IPS-20b (cell line): Measurements from ENCODE around the gene SYMPK.

Experiments used
- H3K27ac ChIP-seq: one replicate; pipeline ENCODE4 v1.5.1; 2013; ENCODE audit warnings: low read length
- H3K27me3 ChIP-seq: 2 replicates; pipeline ENCODE4 v1.6.1; 2013; ENCODE audit warnings: mild to moderate bottlenecking, low read length, inconsistent platforms; ENCODE audit not compliant: insufficient read depth
- H3K36me3 ChIP-seq: 2 replicates; pipeline ENCODE4 v1.6.1; 2013; ENCODE audit warnings: low read depth, mild to moderate bottlenecking, inconsistent platforms, low read length, moderate library complexity; ENCODE audit not compliant: insufficient read depth
- H3K4me1 ChIP-seq: 2 replicates; pipeline ENCODE4 v1.6.1; 2013; ENCODE audit warnings: mild to moderate bottlenecking, control low read depth, inconsistent platforms, low read length, moderate library complexity; ENCODE audit not compliant: insufficient read depth
- H3K4me3 ChIP-seq: 2 replicates; pipeline ENCODE4 v1.5.1; 2013; ENCODE audit warnings: mild to moderate bottlenecking, low read length, inconsistent platforms
- H3K9ac ChIP-seq: 2 replicates; pipeline ENCODE4 v1.6.1; 2013; ENCODE audit warnings: low read depth, mild to moderate bottlenecking, inconsistent platforms, low read length, moderate library complexity
- H3K9me3 ChIP-seq: 2 replicates; pipeline ENCODE4 v1.6.1; 2013; ENCODE audit warnings: mild to moderate bottlenecking, low read depth, low read length, inconsistent platforms; ENCODE audit not compliant: insufficient read depth

The SYMPK gene

DNA sequence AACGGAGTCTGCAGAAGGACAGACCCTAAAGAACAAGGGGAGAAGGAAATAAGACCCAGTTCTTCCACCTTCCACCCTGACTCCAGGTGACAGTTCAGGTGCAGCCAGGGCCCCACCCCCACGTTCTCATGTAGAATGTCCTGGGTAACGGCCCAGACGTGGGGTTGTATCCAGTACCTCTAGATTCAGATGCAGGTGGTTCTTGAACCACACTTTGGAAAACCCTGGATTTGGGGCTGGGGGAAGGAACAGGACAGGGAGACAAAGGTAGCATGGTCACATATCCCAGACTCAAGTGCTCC lies 82.8 kb downstream of the SYMPK start:
- no peaks in the 10 kb centered on the region for H3K9me3 ChIP-seq
- peaks cover 15% of the 10 kb centered on the region for H3K27me3 ChIP-seq
- peak overlapping the region; percentile 22; the same call in 1 of the 2 replicates for H3K9ac ChIP-seq
- no peak overlapping the region for H3K27ac ChIP-seq
- H3K4me3 ChIP-seq = peak overlapping the region; percentile 45; the same call in 1 of the 2 replicates
- H3K4me1 ChIP-seq = peaks cover 16% of the 10 kb centered on the region
- H3K36me3 ChIP-seq = peaks cover 23% of the 10 kb centered on the region

DNA sequence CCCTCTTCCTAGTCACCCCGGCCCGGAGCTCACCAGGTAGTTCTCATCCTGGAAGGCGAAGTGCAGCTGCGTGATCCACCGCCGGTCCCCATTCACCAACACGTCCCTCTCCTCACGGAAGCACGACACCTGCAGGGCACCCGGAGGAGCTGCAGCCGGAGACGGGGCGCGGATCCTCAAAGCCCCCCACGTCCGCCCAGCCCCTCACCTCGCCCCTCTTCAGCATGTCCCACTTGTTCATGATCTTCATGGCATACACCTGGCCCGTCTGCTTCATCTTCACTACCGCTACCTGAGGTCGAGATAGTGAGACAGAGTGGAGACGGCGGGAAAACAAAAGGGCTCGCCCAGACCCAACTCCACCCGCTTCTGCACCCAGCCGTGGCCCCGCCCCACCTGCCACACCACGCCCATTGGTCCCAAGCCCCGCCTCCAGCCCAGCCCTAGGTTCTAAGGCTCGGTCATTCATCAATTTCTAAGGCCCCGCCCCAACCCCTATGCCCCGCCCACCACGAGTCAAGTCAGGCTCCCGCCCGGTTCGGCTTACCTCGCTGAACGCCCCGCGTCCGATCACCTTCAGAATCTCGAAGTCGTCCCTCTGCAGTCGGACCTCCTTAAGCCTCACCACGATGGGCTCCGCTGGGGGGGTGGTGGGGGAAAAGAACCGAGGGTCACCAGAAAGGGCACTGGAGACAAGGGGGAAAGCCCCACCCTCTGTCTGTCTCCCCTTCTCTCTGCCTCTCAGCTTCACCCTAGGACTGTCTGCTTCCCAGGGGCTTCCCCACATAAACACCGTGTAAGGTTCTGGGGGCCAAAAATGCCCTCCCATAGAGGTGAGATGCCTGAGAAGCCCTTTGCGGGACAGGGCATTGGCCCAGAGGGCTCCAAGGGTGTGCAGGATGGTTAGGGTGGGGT lies 83.5 kb downstream of the SYMPK start:
- H3K9ac ChIP-seq = peak overlapping the region; percentile 22; the same call in 1 of the 2 replicates
- H3K27ac ChIP-seq = no peak overlapping the region
- peaks cover 15% of the 10 kb centered on the region for H3K27me3 ChIP-seq
- H3K36me3 ChIP-seq = peaks cover 17% of the 10 kb centered on the region
- H3K9me3 ChIP-seq = no peaks in the 10 kb centered on the region
- peak overlapping the region; percentile 63 for H3K4me3 ChIP-seq
- H3K4me1 ChIP-seq = peaks cover 16% of the 10 kb centered on the region

DNA sequence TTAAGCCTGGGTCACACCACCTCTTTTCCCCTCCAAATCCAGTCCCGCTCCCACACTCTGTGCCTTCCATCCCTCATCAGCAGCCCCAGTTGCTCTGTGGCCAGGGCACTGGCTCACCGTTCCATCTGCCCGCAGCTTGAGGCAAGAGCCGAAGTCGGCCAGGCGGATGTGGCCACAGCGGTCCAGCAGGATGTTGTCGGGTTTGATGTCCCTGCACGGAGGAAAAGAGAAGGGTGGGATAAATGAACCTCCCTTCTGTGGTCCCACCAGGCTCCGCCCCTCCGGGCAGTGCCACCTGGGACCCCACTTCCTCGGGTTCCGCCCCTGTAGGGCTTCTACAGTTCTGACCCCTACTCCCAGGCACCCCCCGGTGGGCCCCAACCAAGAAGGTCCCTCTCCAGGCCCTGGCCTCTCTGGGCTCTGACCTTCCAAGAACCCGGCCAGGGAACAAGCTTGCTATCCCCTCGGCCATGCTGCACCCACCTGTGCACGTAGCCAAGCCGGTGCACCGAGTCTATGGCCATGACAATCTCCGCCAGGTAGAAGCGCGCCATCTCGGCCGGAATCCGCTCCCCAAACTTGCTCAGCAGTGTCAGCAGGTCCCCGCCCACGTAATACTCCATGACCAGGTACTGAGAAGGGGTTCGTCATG lies 84.8 kb downstream of the SYMPK start:
- Histone ChIP-seq H3K4me1 (peaks cover 15% of the 10 kb centered on the region), H3K9ac (no peak overlapping the region), H3K36me3 (peaks cover 23% of the 10 kb centered on the region), H3K27me3 (peaks cover 15% of the 10 kb centered on the region), H3K9me3 (no peaks in the 10 kb centered on the region), H3K27ac (no peak overlapping the region), H3K4me3 (no peak overlapping the region)

DNA sequence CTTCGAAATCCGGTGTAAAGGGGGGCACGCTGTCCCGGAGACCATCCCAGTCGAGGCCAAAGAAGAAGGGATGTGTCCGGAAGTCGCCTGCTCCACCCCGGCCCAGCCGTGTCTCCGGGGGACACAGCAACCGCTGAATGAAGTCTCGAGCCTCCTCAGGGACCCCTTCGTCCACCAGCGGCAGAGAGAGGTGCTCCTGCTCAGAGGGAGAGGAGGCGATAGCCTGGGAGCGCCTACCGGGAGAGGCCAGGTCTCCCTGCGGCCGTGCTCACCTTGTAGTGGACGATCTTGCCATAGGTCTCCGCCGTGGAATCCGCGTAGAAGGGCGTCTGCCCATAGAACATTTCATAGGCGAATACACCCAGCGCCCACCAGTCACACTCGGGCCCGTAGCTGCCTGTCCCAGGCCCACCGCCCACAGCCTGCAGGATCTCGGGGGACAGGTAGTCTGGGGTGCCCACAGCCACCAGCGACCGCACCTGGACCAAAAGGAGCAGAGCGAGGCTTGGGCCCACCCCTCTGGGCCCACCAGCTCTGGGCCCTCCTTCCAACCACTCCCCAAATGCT lies 85.5 kb downstream of the SYMPK start:
- Histone ChIP-seq H3K9me3 (no peaks in the 10 kb centered on the region), H3K4me1 (peaks cover 12% of the 10 kb centered on the region), H3K27me3 (peaks cover 15% of the 10 kb centered on the region), H3K27ac (no peak overlapping the region), H3K36me3 (peaks cover 25% of the 10 kb centered on the region), H3K9ac (no peak overlapping the region), H3K4me3 (no peak overlapping the region)

DNA sequence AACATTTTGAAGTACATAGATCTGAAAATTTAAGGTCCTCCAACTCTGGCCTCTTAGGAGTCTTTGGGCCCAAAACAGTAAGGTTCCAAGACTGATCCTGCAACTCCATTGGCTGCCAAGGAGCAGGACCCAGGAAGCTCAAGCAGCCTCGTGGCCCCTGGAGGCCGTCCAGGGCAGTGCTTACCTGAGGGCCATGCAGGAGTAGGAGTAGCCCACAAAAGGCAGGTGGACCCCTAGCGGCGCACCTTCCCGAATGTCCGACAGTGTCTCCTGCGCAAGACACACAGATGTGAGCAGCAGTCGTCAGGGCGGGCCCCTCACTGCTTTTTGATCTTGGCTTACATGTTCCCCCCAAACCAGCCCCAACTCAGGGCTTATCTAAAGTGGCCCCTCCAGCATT lies 88.2 kb downstream of the SYMPK start:
- H3K27ac ChIP-seq = no peak overlapping the region
- no peak overlapping the region for H3K4me3 ChIP-seq
- H3K9ac ChIP-seq = no peak overlapping the region
- peaks cover 25% of the 10 kb centered on the region for H3K36me3 ChIP-seq
- no peaks in the 10 kb centered on the region for H3K9me3 ChIP-seq
- no peaks in the 10 kb centered on the region; the same call in 1 of the 2 replicates for H3K27me3 ChIP-seq
- peaks cover 1% of the 10 kb centered on the region for H3K4me1 ChIP-seq

DNA sequence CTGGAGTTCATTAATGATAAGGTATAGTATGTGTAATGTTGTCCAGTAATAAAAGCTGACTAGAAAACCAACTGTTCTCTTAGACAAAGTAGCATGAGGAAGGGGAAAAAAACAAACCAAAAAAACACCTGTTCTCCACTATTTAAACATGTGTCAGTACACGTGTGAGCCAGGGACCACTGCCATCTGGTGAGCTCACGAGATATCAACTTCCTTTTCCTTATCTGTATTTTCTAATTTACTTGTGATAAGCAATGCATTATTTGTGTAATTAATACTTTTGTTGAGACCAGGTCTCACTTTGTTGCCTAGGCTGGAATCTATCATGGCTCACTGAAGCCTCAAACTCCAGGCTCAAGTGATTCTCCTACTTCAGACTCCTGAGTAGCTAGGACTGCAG lies 89.6 kb downstream of the SYMPK start:
- no peak overlapping the region for H3K4me3 ChIP-seq
- no peaks in the 10 kb centered on the region for H3K4me1 ChIP-seq
- H3K27me3 ChIP-seq = no peaks in the 10 kb centered on the region
- no peaks in the 10 kb centered on the region for H3K9me3 ChIP-seq
- H3K9ac ChIP-seq = no peak overlapping the region
- H3K27ac ChIP-seq = no peak overlapping the region
- H3K36me3 ChIP-seq = peaks cover 25% of the 10 kb centered on the region

DNA sequence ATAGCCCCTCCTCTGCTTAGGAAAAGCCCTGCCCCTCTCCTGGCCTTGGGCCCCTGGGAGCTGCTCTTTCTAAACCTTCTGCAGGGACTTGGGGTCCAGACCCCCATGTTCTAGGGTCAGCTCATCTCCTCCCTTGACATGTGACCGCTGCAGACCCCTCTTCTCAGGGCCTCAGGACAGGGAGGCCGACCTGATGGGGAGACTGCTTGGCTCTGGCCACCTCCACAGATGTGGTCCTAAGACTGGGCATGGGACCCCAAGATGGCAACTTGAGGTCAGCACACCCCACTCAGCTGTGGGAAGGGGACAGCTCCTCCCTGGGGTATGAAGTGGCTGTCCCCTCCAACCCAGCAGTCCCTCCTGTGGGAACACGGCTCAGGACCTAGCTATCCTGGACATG lies 90.0 kb downstream of the SYMPK start:
- Histone ChIP-seq H3K27me3 (no peaks in the 10 kb centered on the region), H3K9me3 (no peaks in the 10 kb centered on the region), H3K4me3 (no peak overlapping the region), H3K9ac (no peak overlapping the region), H3K4me1 (no peaks in the 10 kb centered on the region), H3K27ac (no peak overlapping the region), H3K36me3 (peaks cover 22% of the 10 kb centered on the region)

DNA sequence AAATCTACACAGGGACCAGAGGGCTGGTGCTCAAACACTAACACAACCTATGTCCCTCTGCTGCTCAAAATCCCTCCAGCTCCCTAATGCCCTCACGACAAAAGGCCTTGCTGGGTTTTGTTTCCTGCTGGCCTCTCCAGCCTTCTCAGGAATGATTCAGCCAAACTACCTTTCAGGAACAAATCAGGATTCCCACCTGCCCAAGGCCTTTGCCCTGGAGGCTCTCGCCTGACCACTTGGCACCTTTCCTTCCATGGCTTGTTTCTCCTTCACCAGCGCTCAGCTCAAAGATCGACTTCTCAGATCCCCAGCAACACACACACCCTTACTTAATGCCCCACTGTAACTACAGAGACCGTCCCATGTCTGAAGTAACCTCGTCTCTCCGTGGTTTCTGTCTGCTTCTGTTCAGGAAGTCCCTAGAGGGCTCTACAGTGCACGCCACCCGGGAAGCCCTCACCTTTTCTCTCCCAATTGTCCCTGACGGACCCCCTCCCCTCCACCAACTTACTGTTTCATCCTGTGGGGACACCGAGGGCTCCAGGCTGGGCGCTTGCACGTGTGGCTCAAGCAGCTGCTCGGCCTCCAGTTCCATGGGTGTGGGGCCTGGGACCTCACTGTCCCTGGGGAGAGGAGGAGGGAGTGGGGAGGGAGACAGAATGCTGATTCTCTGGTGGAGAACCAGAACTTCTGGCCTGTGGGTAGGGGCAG lies 90.7 kb downstream of the SYMPK start:
- Histone ChIP-seq H3K9me3 (no peaks in the 10 kb centered on the region), H3K27me3 (no peaks in the 10 kb centered on the region), H3K27ac (no peak overlapping the region), H3K36me3 (peaks cover 16% of the 10 kb centered on the region), H3K4me1 (no peaks in the 10 kb centered on the region), H3K9ac (no peak overlapping the region), H3K4me3 (no peak overlapping the region)

DNA sequence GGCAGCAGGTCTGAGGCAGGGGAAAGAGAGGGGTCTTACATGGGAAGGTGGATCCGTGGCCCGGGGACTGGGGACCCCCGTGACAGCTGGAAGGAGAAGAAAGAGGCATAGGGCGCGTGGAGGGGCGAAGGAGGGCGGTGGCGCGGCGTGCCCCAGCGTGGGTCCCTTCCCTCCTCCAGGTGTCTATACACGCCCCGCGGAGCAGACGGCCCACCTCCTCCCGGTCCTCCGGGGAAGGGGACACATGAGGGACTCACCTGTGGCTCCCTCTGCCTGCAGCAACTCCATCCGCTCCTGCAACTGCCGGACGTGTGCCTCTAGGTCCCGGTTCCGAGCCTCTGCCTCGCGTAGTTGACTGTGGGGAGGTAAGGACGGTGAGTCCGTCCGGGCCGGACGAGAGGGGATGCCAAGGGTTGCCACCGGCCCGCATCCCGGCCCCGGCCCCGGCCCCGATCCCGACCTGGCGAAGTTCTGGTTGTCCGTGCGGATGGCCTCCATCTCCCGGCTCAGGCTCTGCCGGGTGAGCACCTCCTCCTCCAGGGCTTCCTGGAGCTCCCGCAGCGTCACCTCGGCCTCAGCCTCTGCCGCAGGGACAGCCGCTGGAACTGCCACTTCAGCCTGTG lies 91.5 kb downstream of the SYMPK start:
- H3K9ac ChIP-seq = peak overlapping the region; percentile 55; the same call in 1 of the 2 replicates
- no peak overlapping the region for H3K27ac ChIP-seq
- no peaks in the 10 kb centered on the region for H3K27me3 ChIP-seq
- H3K9me3 ChIP-seq = no peaks in the 10 kb centered on the region
- H3K36me3 ChIP-seq = peaks cover 7% of the 10 kb centered on the region
- H3K4me3 ChIP-seq = peak overlapping the region; percentile 56; the same call in 1 of the 2 replicates
- peaks cover 4% of the 10 kb centered on the region; the same call in 1 of the 2 replicates for H3K4me1 ChIP-seq

DNA sequence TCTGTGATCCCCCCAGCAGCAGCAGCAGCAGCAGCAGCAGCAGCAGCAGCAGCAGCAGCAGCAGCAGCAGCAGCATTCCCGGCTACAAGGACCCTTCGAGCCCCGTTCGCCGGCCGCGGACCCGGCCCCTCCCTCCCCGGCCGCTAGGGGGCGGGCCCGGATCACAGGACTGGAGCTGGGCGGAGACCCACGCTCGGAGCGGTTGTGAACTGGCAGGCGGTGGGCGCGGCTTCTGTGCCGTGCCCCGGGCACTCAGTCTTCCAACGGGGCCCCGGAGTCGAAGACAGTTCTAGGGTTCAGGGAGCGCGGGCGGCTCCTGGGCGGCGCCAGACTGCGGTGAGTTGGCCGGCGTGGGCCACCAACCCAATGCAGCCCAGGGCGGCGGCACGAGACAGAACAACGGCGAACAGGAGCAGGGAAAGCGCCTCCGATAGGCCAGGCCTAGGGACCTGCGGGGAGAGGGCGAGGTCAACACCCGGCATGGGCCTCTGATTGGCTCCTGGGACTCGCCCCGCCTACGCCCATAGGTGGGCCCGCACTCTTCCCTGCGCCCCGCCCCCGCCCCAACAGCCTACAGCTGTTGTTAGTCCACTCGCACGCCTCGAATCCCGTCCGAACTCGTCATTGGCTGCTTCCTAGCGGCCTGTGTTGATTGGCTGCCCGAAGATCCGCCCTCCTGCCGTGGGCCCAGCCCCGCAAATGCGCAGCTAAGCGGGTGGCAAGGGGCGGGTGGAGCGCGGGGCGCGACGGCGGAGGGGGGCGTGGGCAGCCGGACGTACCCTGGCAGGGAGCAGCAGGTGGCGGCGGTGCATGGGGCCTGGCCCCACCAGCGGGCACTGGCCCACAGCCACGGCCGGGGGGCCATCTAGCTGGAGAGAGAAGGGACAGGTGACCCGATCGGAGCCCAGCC lies 92.5 kb downstream of the SYMPK start:
- H3K4me3 ChIP-seq = peak overlapping the region; percentile 93
- H3K27me3 ChIP-seq = no peaks in the 10 kb centered on the region
- peaks cover 4% of the 10 kb centered on the region; the same call in 1 of the 2 replicates for H3K4me1 ChIP-seq
- H3K36me3 ChIP-seq = peaks cover 7% of the 10 kb centered on the region
- H3K9ac ChIP-seq = peak overlapping the region; percentile 93; the same call in 1 of the 2 replicates
- H3K9me3 ChIP-seq = no peaks in the 10 kb centered on the region
- H3K27ac ChIP-seq = peak overlapping the region; percentile 17
